Thyroid gland (tissue), 4 donors: ENCODE data around the gene TMEM233. TPM values are rescaled to one million over a fixed set of nuclear protein-coding genes. Genes with fewer than 3 reads are reported as not detected.
"Not testable (repeated sequence)": the region's sequence is repeated elsewhere in the genome, so short reads cannot be mapped to it uniquely, and the experiment has no call there.

Experiments used
- DNase-seq, 2 donors: peaks; one replicate each; pipeline ENCODE4 v3.0.0-alpha.2; 2019
- H3K27ac ChIP-seq, 3 donors: fragments of 200-600 bp; sonication (generic); 1 replicate in 2 of 3; 2 replicates in 1 of 3; pipeline ENCODE4 v1.5.1; 2016 to 2019; ENCODE audit warnings: mild to moderate bottlenecking in 1 of 3, moderate library complexity in 1 of 3
- H3K27me3 ChIP-seq: fragments of 200-600 bp; sonication (generic); one replicate; pipeline ENCODE4 v1.5.1; 2019
- H3K36me3 ChIP-seq, 2 donors: fragments of 200-600 bp; sonication (generic); one replicate each; pipeline ENCODE4 v1.5.1; 2016 to 2019
- H3K4me1 ChIP-seq, 2 donors: fragments of 200-600 bp; sonication (generic); one replicate each; pipeline ENCODE4 v1.5.1; 2017 to 2019
- H3K4me3 ChIP-seq, 3 donors: fragments of 200-600 bp; sonication (generic); replicated peaks in 1 of 3; 1 replicate in 2 of 3; 2 replicates in 1 of 3; pipeline ENCODE4 v1.5.1; 2016; ENCODE audit warnings: mild to moderate bottlenecking in 1 of 3
- H3K9me3 ChIP-seq: fragments of 200-600 bp; sonication (generic); one replicate; pipeline ENCODE4 v1.5.1; 2017
- POLR2A ChIP-seq, 2 donors: fragments of 450-650 bp; IDR thresholded peaks; one replicate each; pipeline ENCODE4 v1.6.1; 2017; ENCODE audit warnings: antibody characterized with exemption in 2 of 2, mild to moderate bottlenecking in 2 of 2, moderate library complexity in 1 of 2
- WGBS, 2 donors: methylation state at CpG; one replicate each; pipeline ENCODE4 v1.1.5; 2017; 5-methylcytosine and 5-hydroxymethylcytosine counted together
- intact Hi-C: fragments of 100-400 bp; cut with DNase I; formaldehyde crosslinking; loops from one replicate; pipeline ENCODE4 v1.15.1; 2023
- total RNA-seq, 4 donors: library from RNA; depleted of rRNA; stranded (reverse); fragments of >200 nt; gene quantifications; one replicate each; pipeline ENCODE4 v1.2.3, GENCODE V29; 2016
- TF ChIP-seq, protein P1 (sequence below), 6 experiments: fragments of 200-600 bp in 3 of 6; fragments of 450-650 bp in 3 of 6; sonication (generic) in 3 of 6; IDR thresholded peaks; one replicate each; pipeline ENCODE4 v1.5.1; 2016 to 2019; ENCODE audit warnings: antibody characterized with exemption in 6 of 6, mild to moderate bottlenecking in 2 of 6, inconsistent platforms in 1 of 6, moderate library complexity in 1 of 6

The TMEM233 gene
- total RNA-seq, 4 donors from 2014 or later, result 1.3 to 7.9 (median 4.4) TPM

DNA sequence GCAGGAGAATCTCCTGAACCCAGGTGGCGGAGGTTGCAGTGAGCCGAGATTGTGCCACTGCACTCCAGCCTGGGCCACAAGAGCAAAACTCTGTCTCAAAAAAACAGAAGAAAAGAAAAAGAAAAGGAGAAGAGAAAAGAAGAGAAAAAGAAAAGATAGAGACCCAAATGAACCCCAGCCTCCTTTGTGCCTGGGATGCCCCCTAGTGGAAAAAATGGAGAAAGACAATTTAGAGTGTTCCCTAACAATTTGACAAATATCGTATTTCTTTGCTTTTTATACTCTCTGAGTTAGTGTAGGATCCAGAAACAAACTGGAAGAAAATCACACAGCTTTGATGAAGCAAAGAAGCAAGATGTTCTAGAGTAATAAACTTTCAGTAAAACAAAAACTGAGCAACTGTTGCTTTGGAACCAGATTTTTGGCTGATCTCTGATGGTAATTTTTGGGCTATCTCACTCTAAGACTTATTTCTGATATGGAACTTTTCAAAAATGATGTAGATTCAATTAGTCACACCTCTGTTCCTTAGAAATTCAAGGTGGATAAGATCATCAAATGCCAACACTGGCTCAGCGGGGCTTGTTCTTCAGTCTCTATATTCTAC is 55.7 kb downstream of the TMEM233 start:
- 59 to 66% methylated on average over 4 of the region's 4 CpGs for WGBS, 2 donors
- no peaks in the 10 kb centered on the region for H3K27me3 ChIP-seq
- H3K36me3 ChIP-seq, result no peaks in the 10 kb centered on the region
- intact Hi-C loops, result loop anchor here (10.0 kb wide), 1 partner anchor 205 kb away; no protein-coding TSS in a partner anchor
- no peak overlapping the region for H3K27ac ChIP-seq
- no peak overlapping the region for H3K4me3 ChIP-seq
- H3K9me3 ChIP-seq, result no peaks in the 10 kb centered on the region
- H3K4me1 ChIP-seq, result no peaks in the 10 kb centered on the region
- no peak for TF ChIP-seq POLR2A (IDR thresholded peaks at IDR 0.05)
- TF ChIP-seq, protein P1, sequence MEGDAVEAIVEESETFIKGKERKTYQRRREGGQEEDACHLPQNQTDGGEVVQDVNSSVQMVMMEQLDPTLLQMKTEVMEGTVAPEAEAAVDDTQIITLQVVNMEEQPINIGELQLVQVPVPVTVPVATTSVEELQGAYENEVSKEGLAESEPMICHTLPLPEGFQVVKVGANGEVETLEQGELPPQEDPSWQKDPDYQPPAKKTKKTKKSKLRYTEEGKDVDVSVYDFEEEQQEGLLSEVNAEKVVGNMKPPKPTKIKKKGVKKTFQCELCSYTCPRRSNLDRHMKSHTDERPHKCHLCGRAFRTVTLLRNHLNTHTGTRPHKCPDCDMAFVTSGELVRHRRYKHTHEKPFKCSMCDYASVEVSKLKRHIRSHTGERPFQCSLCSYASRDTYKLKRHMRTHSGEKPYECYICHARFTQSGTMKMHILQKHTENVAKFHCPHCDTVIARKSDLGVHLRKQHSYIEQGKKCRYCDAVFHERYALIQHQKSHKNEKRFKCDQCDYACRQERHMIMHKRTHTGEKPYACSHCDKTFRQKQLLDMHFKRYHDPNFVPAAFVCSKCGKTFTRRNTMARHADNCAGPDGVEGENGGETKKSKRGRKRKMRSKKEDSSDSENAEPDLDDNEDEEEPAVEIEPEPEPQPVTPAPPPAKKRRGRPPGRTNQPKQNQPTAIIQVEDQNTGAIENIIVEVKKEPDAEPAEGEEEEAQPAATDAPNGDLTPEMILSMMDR (IDR thresholded peaks at IDR 0.05), result peak; percentile 61 to 78 (median 72)
- no peak for DNase-seq

DNA sequence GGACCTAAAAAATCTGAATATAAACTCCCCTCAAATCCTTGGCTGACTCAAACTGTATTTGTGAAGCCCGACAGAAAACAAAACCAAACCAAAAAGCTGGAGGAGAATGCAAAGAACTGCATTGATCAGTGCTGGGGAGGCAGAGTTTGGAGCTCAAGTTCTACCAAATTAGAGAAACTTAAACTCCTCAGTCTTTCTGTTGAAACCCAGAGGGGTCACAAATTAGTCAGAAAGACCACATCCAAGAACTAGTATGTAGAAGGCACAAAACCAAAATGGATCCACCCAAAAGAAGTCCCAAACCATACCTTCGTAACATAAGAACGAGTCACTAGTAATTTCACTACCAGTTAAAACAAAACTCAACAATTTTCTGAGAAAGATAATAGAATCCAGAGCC is 59.1 kb downstream of the TMEM233 start:
- Histone ChIP-seq H3K27me3 (no peaks in the 10 kb centered on the region), H3K4me3 (no peak overlapping the region), H3K9me3 (no peaks in the 10 kb centered on the region), H3K4me1 (no peaks in the 10 kb centered on the region), H3K27ac (no peak overlapping the region), H3K36me3 (no peaks in the 10 kb centered on the region)
- DNase-seq, result no peak
- WGBS, 2 donors, result 64 to 65% methylated on average over 3 of the region's 3 CpGs
- intact Hi-C loops, result no loop called here
- TF ChIP-seq POLR2A (IDR thresholded peaks at IDR 0.05), result no peak
- TF ChIP-seq, protein P1 (IDR thresholded peaks at IDR 0.05), result no peak

DNA sequence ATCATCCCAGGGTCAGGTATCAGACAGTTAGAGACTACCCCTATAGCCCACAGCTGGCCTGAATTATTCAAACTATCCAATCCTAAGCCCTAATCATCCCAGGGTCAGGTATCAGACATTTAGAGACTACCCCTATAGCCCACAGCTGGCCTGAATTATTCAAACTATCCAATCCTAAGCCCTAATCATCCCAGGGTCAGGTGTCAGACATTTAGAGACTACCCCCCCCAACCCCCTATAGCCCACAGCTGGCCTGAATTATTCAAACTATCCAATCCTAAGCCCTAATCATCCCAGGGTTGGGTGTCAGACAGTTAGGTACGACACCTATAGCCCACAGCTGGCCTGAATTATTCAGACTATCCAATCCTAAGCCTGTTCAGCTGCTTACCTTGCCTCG is 63.4 kb downstream of the TMEM233 start:
- H3K36me3 ChIP-seq, H3K27me3 ChIP-seq, H3K4me3 ChIP-seq, H3K9me3 ChIP-seq, intact Hi-C loops, DNase-seq, H3K27ac ChIP-seq, H3K4me1 ChIP-seq: not testable (repeated sequence)
- WGBS, 2 donors, result 77 to 85% methylated on average over 2 of the region's 2 CpGs

DNA sequence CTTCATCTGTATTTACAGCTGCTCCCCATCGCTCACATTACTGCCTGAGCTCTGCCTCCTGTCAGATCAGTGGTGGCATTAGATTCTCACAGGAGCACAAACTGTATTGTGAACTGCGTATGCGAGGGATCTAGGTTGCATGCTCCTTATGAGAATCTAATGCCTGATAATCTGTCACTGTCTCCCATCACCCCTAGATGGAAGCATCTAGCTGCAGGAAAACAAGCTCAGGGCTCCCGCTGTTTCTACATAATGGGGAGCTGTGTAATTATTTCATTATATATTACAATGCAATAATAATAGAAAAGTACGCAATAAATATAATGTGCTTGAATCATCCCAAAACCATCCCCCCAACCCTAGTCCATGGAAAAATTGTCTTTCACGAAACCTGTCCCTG is 64.6 kb downstream of the TMEM233 start:
- H3K4me1 ChIP-seq, H3K27ac ChIP-seq, H3K27me3 ChIP-seq, H3K4me3 ChIP-seq, H3K9me3 ChIP-seq, intact Hi-C loops, H3K36me3 ChIP-seq, DNase-seq: not testable (repeated sequence)
- 92 to 96% methylated on average over 6 of the region's 6 CpGs for WGBS, 2 donors

DNA sequence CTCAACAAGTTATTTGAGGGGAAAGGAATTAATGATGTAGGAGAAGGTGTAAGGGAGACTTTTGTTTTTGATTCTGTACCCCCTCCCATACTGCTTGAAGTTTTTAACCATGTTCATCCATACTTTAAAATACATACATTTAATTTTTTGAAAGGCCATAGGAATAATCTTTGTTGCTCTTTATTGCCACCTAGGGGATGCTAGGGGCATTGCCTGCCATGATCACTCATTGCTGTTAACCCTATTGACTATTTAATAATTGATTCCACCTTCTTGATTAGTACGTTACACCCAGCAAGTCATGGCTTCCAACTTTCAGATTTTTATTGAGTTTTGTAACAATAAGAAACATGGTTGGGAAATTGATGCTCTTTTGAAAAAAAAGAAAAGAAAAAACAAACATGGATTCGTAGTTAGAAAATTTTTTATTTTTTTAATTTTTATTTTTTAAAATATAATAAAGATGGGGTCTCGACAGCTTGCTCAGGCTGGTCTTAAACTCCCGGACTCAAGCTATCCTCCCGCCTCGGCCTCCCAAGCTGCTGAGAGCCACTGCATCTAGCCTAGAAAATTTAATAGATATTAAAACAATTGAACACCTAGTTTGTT is 65.8 kb downstream of the TMEM233 start:
- DNase-seq, result peak in 1 of 2 donors; percentile 14
- Histone ChIP-seq H3K4me3 (no peak overlapping the region), H3K27ac (no peak overlapping the region), H3K9me3 (no peaks in the 10 kb centered on the region), H3K27me3 (no peaks in the 10 kb centered on the region), H3K4me1 (no peaks in the 10 kb centered on the region), H3K36me3 (no peaks in the 10 kb centered on the region)
- intact Hi-C loops, result no loop called here
- TF ChIP-seq POLR2A (IDR thresholded peaks at IDR 0.05), result no peak
- TF ChIP-seq, protein P1 (IDR thresholded peaks at IDR 0.05), result peak; percentile 67 to 95 (median 80)
- 38% methylated on average over 6 of the region's 6 CpGs for WGBS, 2 donors

DNA sequence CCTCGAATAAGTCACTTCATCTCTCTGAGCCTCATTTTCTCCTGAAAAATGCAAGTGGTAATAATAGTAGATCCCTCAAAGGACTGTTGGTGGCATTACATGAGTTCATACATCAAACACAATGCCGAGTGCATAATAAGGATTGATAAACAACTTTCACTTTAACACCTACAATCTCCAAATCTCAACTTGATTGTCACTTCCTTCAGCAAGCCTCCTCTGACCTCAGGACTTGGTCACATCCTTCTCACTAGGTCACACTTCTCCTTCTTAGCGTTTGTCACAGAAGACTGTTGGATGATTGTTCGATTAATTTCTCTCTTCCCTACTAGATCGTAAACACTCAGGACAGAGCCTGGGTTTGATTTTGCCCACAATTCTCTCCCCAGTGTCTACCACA is 66.5 kb downstream of the TMEM233 start:
- WGBS, 2 donors, result 72 to 80% methylated on average over 5 of the region's 5 CpGs
- Histone ChIP-seq H3K27me3 (no peaks in the 10 kb centered on the region), H3K4me3 (no peak overlapping the region), H3K4me1 (no peaks in the 10 kb centered on the region), H3K9me3 (no peaks in the 10 kb centered on the region), H3K27ac (no peak overlapping the region), H3K36me3 (no peaks in the 10 kb centered on the region)
- TF ChIP-seq, protein P1 (IDR thresholded peaks at IDR 0.05), result no peak
- no peak for TF ChIP-seq POLR2A (IDR thresholded peaks at IDR 0.05)
- intact Hi-C loops, result loop anchor here (5.0 kb wide), 1 partner anchor 122 kb away; no protein-coding TSS in a partner anchor
- no peak for DNase-seq
